Caco-2 (cell line): ENCODE data around the gene SDR42E2. TPM values are rescaled to one million over a fixed set of nuclear protein-coding genes. Genes with fewer than 3 reads are reported as not detected.

Source experiments
- BruUV-seq: library from RNA; stranded (reverse); fragments of 400-500 nt; replicated peaks from 2 replicates; lab custom pipeline; 2021; lab: Mats Ljungman, UMichigan
- CTCF ChIA-PET: fragments of 300-600 bp; sonication (Branson Sonifier 250); formaldehyde crosslinking; loops from one replicate; lab custom pipeline; 2022; ENCODE audit warnings: antibody characterized with exemption; lab: Charles Lee
- POLR2A ChIA-PET: fragments of 300-600 bp; sonication (Branson Sonifier 250); formaldehyde crosslinking; loops from one replicate; lab custom pipeline; 2022; ENCODE audit warnings: antibody characterized with exemption; lab: Charles Lee
- DNase-seq, 2 experiments: peaks; one replicate each; pipeline versions ENCODE4 v3.0.0 to v3.0.0-alpha.2; 2020 to 2022
- H3K27me3 ChIP-seq: replicated peaks from 2 replicates; pipeline ENCODE4 v1.6.0; 2011; ENCODE audit warnings: low read length; ENCODE audit not compliant: control insufficient read depth, insufficient read depth
- H3K36me3 ChIP-seq: 2 replicates; pipeline ENCODE4 v1.5.1; 2011; ENCODE audit warnings: low read length; ENCODE audit not compliant: control insufficient read depth, insufficient read depth
- H3K4me1 ChIP-seq: fragments of 250-450 bp; sonication (Bioruptor Pico); 2 replicates; pipeline ENCODE4 v1.5.1; 2020; ENCODE audit warnings: mild to moderate bottlenecking
- H3K4me3 ChIP-seq: 2 replicates; pipeline ENCODE4 v1.5.1; 2011; ENCODE audit warnings: low read depth, mild to moderate bottlenecking, control low read depth, low read length
- H3K9me3 ChIP-seq: fragments of 250-450 bp; sonication (Bioruptor Pico); 2 replicates; pipeline ENCODE4 v1.5.1; 2020; ENCODE audit warnings: mild to moderate bottlenecking, moderate library complexity
- H3K27ac Mint-ChIP-seq: one replicate; pipeline ENCODE4 v1.8.0; 2022; ENCODE audit warnings: mixed read lengths; ENCODE audit not compliant: unreplicated experiment
- H3K27me3 Mint-ChIP-seq: one replicate; pipeline ENCODE4 v1.8.0; 2022; ENCODE audit warnings: mixed read lengths; ENCODE audit not compliant: insufficient read depth, unreplicated experiment
- H3K36me3 Mint-ChIP-seq: one replicate; pipeline ENCODE4 v1.8.0; 2022; ENCODE audit warnings: mild to moderate bottlenecking, mixed read lengths; ENCODE audit not compliant: insufficient read depth, unreplicated experiment
- H3K4me1 Mint-ChIP-seq: one replicate; pipeline ENCODE4 v1.8.0; 2022; ENCODE audit warnings: low read depth, mixed read lengths; ENCODE audit not compliant: unreplicated experiment
- H3K4me3 Mint-ChIP-seq: one replicate; pipeline ENCODE4 v1.8.0; 2022; ENCODE audit warnings: mild to moderate bottlenecking, moderate library complexity, mixed read lengths; ENCODE audit not compliant: unreplicated experiment
- H3K9me3 Mint-ChIP-seq: one replicate; pipeline ENCODE4 v1.8.0; 2022; ENCODE audit warnings: mixed read lengths; ENCODE audit not compliant: unreplicated experiment
- intact Hi-C: fragments of 100-400 bp; cut with micrococcal nuclease; formaldehyde crosslinking; loops from one replicate; pipeline ENCODE4 v1.10.0; 2022; ENCODE audit not compliant: unreplicated experiment
- total RNA-seq: library from RNA; stranded (reverse); gene quantifications from 2 replicates; pipeline ENCODE4 v1.2.3, GENCODE V29; 2022
- TF ChIP-seq, protein P1 (sequence below), 2 experiments: fragments of 200-600 bp in 1 of 2; IDR thresholded peaks; 1 replicate in 1 of 2; 2 replicates in 1 of 2; pipeline versions ENCODE4 v1.5.1 to v1.8.0; 2011 to 2022; ENCODE audit warnings: antibody characterized with exemption in 1 of 2, control low read depth in 1 of 2, inconsistent platforms in 1 of 2, low read depth in 1 of 2, low read length in 1 of 2, mild to moderate bottlenecking in 1 of 2, moderate library complexity in 1 of 2; ENCODE audit not compliant: insufficient read depth in 1 of 2, severe bottlenecking in 1 of 2, unreplicated experiment in 1 of 2

SDR42E2 gene
- total RNA-seq, 1 experiment from 2014 or later, result not detected

DNA sequence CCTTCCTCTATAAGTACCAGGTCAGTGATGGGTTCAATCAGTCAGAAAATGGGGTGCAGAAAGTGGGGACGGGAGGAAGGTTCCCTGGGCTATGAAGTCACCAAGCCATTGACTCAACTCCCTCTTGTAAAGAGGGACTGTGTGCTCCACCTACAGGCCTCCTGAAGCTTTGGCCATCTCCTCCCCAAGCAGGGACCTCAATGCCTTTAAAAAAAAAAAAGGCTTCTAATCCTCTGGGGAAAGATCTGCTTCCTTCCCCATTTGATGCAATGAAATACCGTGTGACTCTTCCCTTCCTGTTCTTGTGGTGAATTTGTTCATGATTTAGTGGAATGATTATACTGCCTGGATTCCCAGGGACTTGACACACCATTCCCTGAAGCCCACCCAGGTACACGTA, 39.2 kb upstream of the SDR42E2 start:
- ChIA-PET CTCF (no interaction called here), POLR2A (no interaction called here)
- H3K4me3 Mint-ChIP-seq, result no peak overlapping the region
- no peaks in the 10 kb centered on the region for H3K4me1 Mint-ChIP-seq
- peaks cover 6% of the 10 kb centered on the region for H3K9me3 Mint-ChIP-seq
- Histone ChIP-seq H3K4me3 (no peak overlapping the region), H3K27me3 (no peaks in the 10 kb centered on the region), H3K36me3 (no peaks in the 10 kb centered on the region), H3K9me3 (no peaks in the 10 kb centered on the region), H3K4me1 (no peaks in the 10 kb centered on the region)
- intact Hi-C loops, result loop anchor here (5.0 kb wide), 1 partner anchor 64 kb away; no protein-coding TSS in a partner anchor
- no peaks in the 10 kb centered on the region for H3K36me3 Mint-ChIP-seq
- no peak for DNase-seq
- TF ChIP-seq, protein P1, sequence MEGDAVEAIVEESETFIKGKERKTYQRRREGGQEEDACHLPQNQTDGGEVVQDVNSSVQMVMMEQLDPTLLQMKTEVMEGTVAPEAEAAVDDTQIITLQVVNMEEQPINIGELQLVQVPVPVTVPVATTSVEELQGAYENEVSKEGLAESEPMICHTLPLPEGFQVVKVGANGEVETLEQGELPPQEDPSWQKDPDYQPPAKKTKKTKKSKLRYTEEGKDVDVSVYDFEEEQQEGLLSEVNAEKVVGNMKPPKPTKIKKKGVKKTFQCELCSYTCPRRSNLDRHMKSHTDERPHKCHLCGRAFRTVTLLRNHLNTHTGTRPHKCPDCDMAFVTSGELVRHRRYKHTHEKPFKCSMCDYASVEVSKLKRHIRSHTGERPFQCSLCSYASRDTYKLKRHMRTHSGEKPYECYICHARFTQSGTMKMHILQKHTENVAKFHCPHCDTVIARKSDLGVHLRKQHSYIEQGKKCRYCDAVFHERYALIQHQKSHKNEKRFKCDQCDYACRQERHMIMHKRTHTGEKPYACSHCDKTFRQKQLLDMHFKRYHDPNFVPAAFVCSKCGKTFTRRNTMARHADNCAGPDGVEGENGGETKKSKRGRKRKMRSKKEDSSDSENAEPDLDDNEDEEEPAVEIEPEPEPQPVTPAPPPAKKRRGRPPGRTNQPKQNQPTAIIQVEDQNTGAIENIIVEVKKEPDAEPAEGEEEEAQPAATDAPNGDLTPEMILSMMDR (IDR thresholded peaks at IDR 0.05; ENCODE audit: insufficient read depth in 1 of 2, low read depth in 1 of 2, low read length in 1 of 2, severe bottlenecking in 1 of 2, unreplicated experiment in 1 of 2), result no peak
- no TSS peak for BruUV-seq
- no peak overlapping the region for H3K27ac Mint-ChIP-seq
- peaks cover 9% of the 10 kb centered on the region for H3K27me3 Mint-ChIP-seq

DNA sequence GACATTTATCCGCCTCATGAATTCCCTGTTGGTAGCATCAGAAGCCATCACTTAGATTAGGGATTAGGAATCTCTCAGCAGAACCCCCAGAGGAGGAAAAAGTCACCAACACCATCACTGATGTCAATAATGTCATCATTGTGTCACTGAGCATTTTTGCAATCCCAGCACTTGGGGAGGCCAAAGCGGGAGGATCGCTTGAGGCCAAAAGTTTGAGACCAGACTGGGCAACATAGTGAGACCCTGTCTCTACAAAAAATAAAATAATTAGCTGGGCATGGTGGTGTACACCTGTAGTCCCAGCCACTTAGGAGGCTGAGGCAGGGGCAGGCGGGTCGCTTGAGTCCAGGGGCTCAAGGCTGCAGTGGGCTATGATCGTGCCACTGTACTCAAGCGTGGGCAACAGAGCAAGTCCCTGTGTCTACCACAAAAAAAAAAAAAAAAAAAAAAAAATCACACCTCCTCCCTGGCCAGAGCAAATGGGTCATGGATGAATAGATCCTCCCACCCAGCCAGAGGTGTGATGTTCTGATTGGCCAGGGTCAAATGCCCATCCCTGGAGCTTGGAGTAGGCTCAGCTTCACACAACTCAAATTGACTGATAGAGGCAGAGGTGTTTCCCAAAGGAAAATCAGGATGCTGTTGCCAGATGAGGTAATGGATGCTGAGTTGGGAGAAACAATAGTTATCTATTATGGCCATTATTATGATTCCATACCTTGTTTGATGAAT, 38.4 kb upstream of the SDR42E2 start:
- CTCF ChIA-PET, result no interaction called here
- H3K27me3 Mint-ChIP-seq, result peaks cover 9% of the 10 kb centered on the region
- H3K9me3 Mint-ChIP-seq, result peaks cover 6% of the 10 kb centered on the region

DNA sequence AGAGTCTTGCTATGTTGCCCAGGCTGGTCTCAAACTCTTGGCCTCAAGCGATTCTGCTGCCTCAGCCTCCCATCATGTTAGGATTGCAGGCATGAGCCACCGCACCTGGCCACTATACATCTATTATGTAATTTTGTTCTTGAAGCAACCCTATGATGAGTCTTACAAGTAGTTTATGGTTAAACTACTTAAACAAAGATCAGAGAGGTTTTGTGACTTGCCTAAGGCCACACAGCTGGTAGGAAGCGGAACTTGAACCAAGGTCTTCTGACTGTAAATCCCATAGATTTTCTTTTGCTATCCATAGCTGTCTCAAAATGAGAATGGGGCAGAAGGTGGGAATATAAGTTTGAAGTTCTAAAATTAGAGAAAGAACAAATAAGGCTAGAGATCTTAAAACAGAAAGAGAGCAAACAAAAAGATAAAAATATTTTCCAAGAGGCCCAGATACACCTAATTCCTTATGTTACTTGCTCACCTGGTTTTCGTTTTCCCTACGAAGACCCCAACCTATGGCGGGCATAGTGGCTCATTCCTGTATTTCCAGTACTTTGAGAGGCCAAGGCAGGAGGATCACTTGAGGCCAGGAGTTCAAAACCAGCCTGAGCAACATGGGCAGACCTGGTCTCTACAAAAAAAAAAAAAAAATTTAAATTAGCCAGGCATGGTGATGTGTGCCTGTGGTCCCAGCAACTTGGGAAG, 37.6 kb upstream of the SDR42E2 start:
- Histone ChIP-seq H3K4me3 (no peak overlapping the region), H3K36me3 (no peaks in the 10 kb centered on the region), H3K4me1 (no peaks in the 10 kb centered on the region), H3K9me3 (no peaks in the 10 kb centered on the region), H3K27me3 (no peaks in the 10 kb centered on the region)
- no TSS peak for BruUV-seq
- Mint-ChIP-seq H3K4me1 (no peaks in the 10 kb centered on the region), H3K27ac (no peak overlapping the region), H3K27me3 (peaks cover 14% of the 10 kb centered on the region), H3K9me3 (peaks cover 6% of the 10 kb centered on the region), H3K4me3 (no peak overlapping the region), H3K36me3 (no peaks in the 10 kb centered on the region)
- intact Hi-C loops, result loop anchor here (5.0 kb wide), 1 partner anchor 63 kb away; no protein-coding TSS in a partner anchor
- POLR2A ChIA-PET, result no interaction called here
- DNase-seq, result no peak
- TF ChIP-seq, protein P1 (IDR thresholded peaks at IDR 0.05; ENCODE audit: insufficient read depth in 1 of 2, low read depth in 1 of 2, low read length in 1 of 2, severe bottlenecking in 1 of 2, unreplicated experiment in 1 of 2), result no peak
- CTCF ChIA-PET, result no interaction called here

More for the DNA sequence above, 38.4 kb upstream of the SDR42E2 start:
- POLR2A ChIA-PET, result no interaction called here
- H3K27ac Mint-ChIP-seq, result no peak overlapping the region
- H3K36me3 Mint-ChIP-seq, result no peaks in the 10 kb centered on the region
- no peaks in the 10 kb centered on the region for H3K4me1 ChIP-seq
- H3K4me3 ChIP-seq, result no peak overlapping the region
- H3K4me3 Mint-ChIP-seq, result no peak overlapping the region
- TF ChIP-seq, protein P1 (IDR thresholded peaks at IDR 0.05; ENCODE audit: insufficient read depth in 1 of 2, low read depth in 1 of 2, low read length in 1 of 2, severe bottlenecking in 1 of 2, unreplicated experiment in 1 of 2), result no peak
- H3K9me3 ChIP-seq, result no peaks in the 10 kb centered on the region
- no peaks in the 10 kb centered on the region for H3K36me3 ChIP-seq
- no peaks in the 10 kb centered on the region for H3K27me3 ChIP-seq
- BruUV-seq, result no TSS peak
- no peak for DNase-seq
- no peaks in the 10 kb centered on the region for H3K4me1 Mint-ChIP-seq
- intact Hi-C loops, result loop anchor here (5.0 kb wide), 1 partner anchor 63 kb away; no protein-coding TSS in a partner anchor
